ENCODE measurements around the gene CEP85L.
A peak's percentile ranks its signal among the peaks of the same experiment; 100 is the strongest.

Gene CEP85L

DNA sequence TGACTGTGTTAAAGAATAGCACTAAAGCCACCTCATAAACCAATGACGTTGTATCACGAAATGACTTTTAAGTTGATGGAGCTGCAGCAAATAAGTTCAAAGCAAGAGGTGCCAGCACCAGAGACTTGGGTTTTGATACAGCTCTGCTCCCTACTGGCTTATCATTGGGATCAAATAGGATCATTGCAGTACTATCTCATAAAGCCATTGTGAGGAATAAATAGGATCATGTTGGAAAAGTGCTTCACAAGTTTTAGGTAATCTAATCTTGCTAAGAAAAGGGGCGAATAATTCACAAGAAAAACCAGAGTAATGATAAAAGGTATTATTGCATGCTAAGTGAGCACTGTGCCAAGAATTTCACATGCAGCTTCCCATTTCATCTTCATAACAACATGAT lies 10.4 kb upstream of the CEP85L start:
- TF ChIP-seq PPARA (CRISPR knock-in tag; IDR thresholded peaks at IDR 0.05; ENCODE audit: borderline replicate concordance): no peak
- no peak for TF ChIP-seq OSR1 (CRISPR knock-in tag; IDR thresholded peaks at IDR 0.05)
- no peak for TF ChIP-seq TOX (CRISPR knock-in tag; IDR thresholded peaks at IDR 0.05; ENCODE audit: borderline replicate concordance)
- TF ChIP-seq, protein P1, sequence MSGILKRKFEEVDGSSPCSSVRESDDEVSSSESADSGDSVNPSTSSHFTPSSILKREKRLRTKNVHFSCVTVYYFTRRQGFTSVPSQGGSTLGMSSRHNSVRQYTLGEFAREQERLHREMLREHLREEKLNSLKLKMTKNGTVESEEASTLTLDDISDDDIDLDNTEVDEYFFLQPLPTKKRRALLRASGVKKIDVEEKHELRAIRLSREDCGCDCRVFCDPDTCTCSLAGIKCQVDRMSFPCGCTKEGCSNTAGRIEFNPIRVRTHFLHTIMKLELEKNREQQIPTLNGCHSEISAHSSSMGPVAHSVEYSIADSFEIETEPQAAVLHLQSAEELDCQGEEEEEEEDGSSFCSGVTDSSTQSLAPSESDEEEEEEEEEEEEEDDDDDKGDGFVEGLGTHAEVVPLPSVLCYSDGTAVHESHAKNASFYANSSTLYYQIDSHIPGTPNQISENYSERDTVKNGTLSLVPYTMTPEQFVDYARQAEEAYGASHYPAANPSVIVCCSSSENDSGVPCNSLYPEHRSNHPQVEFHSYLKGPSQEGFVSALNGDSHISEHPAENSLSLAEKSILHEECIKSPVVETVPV (CRISPR knock-in tag; IDR thresholded peaks at IDR 0.05): no peak
- no peak for TF ChIP-seq ZNF565 (CRISPR knock-in tag; conservative IDR thresholded peaks at IDR 0.05; ENCODE audit: low read depth)
- no peak for TF ChIP-seq ZNF70 (CRISPR knock-in tag; IDR thresholded peaks at IDR 0.05)
- TF ChIP-seq, protein P2, sequence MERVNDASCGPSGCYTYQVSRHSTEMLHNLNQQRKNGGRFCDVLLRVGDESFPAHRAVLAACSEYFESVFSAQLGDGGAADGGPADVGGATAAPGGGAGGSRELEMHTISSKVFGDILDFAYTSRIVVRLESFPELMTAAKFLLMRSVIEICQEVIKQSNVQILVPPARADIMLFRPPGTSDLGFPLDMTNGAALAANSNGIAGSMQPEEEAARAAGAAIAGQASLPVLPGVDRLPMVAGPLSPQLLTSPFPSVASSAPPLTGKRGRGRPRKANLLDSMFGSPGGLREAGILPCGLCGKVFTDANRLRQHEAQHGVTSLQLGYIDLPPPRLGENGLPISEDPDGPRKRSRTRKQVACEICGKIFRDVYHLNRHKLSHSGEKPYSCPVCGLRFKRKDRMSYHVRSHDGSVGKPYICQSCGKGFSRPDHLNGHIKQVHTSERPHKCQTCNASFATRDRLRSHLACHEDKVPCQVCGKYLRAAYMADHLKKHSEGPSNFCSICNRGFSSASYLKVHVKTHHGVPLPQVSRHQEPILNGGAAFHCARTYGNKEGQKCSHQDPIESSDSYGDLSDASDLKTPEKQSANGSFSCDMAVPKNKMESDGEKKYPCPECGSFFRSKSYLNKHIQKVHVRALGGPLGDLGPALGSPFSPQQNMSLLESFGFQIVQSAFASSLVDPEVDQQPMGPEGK (CRISPR knock-in tag; IDR thresholded peaks at IDR 0.05; ENCODE audit: borderline replicate concordance): no peak
- no peak for TF ChIP-seq BACH2 (CRISPR knock-in tag; IDR thresholded peaks at IDR 0.05; ENCODE audit: borderline replicate concordance)
- no peak for TF ChIP-seq ZFP30 (CRISPR knock-in tag; IDR thresholded peaks at IDR 0.05)
- no peak for TF ChIP-seq ARNTL (CRISPR knock-in tag; IDR thresholded peaks at IDR 0.05; ENCODE audit: borderline replicate concordance, low read depth)
- ATAC-seq: no peak

DNA sequence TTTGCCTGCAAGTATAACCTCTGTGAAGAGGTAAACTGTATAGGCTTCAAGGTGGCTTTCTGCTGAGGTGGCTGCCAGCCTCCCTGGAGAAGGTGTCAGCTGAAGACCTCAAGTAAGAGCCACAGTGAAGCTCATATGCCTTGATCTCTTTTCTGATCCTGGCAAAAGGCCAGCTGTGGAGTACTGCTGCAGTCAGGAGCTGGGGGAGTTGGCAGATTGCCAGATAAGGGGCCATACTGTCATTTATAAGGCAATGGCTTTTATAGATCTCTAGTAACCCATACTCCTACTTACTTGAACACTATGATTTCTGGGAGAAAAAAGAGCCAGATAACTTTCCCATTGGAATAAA lies 8.8 kb upstream of the CEP85L start:
- TF ChIP-seq TCF4 (CRISPR knock-in tag; IDR thresholded peaks at IDR 0.05; ENCODE audit: borderline replicate concordance) (0 out of 2 replicates have a peak, but pooled peaks have one; percentile 16), TOX (CRISPR knock-in tag; IDR thresholded peaks at IDR 0.05; ENCODE audit: borderline replicate concordance) (no peak), GLIS3 (CRISPR knock-in tag; IDR thresholded peaks at IDR 0.05) (no peak)
- TF ChIP-seq, protein P1 (CRISPR knock-in tag; IDR thresholded peaks at IDR 0.05): no peak
- TF ChIP-seq, protein P3, sequence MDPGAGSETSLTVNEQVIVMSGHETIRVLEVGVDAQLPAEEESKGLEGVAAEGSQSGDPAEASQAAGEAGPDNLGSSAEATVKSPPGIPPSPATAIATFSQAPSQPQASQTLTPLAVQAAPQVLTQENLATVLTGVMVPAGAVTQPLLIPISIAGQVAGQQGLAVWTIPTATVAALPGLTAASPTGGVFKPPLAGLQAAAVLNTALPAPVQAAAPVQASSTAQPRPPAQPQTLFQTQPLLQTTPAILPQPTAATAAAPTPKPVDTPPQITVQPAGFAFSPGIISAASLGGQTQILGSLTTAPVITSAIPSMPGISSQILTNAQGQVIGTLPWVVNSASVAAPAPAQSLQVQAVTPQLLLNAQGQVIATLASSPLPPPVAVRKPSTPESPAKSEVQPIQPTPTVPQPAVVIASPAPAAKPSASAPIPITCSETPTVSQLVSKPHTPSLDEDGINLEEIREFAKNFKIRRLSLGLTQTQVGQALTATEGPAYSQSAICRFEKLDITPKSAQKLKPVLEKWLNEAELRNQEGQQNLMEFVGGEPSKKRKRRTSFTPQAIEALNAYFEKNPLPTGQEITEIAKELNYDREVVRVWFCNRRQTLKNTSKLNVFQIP (CRISPR knock-in tag; IDR thresholded peaks at IDR 0.05; ENCODE audit: borderline replicate concordance, low read depth): no peak
- no peak for ATAC-seq

DNA sequence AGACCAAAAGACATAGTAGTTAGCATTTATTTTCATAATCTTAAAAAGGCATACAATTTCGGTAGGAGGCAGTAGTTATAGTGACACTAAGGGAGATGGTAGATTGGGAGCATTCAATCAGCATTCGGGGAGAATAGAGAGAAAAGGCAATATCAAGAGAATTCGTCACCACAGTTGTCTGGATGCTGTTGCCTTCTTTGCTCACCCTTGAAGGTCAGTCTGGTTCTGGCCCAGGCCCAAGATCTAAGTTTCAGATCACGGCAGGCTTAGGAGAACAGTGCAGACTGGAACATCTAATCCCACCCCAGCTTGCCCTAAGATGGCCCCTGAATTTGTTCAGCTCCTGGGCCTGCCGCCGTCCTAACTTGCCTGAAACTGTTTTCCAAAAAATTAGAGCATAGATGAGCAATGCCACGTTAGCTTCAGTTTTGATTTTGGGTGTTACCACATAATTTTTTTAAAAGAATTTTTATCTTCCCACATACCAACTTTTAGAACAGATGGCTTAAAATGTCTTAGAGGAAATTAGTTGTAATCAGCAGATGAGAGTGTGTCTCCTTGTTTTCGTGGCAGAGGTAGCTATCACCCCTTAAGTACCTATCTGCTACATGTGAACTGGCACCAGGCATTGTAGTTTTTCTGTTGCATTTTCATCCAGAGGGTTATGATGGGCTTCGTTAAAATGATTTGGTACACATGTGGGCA lies 8.3 kb upstream of the CEP85L start:
- ATAC-seq: no peak
- TF ChIP-seq TOX (CRISPR knock-in tag; IDR thresholded peaks at IDR 0.05; ENCODE audit: borderline replicate concordance): no peak
- no peak for TF ChIP-seq ISL1 (CRISPR knock-in tag; IDR thresholded peaks at IDR 0.05)
- no peak for TF ChIP-seq ZC3H10 (CRISPR knock-in tag; IDR thresholded peaks at IDR 0.05)
- TF ChIP-seq CSDC2 (CRISPR knock-in tag; IDR thresholded peaks at IDR 0.05): no peak
- TF ChIP-seq TCF4 (CRISPR knock-in tag; IDR thresholded peaks at IDR 0.05; ENCODE audit: borderline replicate concordance): no peak

DNA sequence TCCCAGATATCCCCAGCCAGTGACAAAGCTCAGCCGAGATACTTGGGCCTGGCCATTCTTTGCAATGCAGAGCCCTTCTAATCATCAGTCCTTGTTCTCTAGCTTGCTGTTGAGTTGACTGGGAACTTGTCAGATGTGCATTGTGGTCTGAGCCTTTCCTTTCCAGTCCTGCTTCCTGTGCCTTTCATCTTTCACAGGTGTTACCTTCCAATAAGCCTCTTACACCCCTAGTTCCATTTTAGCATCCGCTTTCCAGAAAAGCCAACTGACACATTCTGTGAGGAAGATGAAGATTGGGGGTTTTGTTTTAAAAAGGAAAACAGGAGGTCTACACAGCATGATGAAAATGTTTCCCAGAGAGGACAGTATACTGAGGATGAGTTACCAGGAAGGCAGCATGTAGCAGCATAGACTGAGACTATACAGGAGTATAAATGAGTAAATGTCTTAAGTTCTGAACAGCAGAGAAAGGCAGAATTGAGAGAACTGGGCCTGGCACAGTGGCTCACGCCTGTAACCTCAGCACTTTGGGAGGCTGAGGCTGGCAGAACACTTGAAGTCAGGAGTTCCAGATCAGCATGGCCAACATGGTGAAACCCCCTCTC lies 5.6 kb upstream of the CEP85L start:
- ATAC-seq: no peak
- TF ChIP-seq SNAI2 (CRISPR knock-in tag; IDR thresholded peaks at IDR 0.05): no peak
- TF ChIP-seq GLIS3 (CRISPR knock-in tag; IDR thresholded peaks at IDR 0.05): no peak
- TF ChIP-seq ZFP30 (CRISPR knock-in tag; IDR thresholded peaks at IDR 0.05): no peak

DNA sequence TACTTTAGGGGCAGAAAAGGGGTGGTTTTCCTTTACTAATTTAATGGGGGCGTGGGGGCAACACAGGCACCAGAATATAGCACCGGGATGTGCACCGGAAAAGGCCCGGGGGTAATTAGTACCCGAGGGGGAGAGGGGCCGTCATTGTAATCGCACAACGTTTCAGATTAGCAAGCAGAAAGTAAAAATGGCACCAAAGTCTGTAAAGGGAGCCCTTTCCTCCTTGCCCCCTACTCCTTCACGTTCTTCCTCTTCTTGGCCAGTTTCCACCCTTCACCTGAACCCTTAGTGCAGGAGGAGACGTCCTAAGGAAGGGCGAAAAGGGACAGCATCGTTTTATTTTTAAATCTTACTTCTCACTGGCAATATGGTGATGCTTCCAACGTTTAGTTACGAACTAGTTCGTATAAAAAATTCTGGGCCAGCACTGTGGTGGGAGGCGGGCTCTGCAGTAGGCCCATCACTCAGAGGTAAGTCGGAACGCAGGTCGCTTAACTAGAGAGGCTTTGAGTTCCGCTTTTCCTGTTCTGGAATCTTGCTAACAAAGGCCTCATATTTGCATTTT lies 742 bp upstream of the CEP85L start:
- TF ChIP-seq ARNTL (CRISPR knock-in tag; IDR thresholded peaks at IDR 0.05; ENCODE audit: borderline replicate concordance, low read depth) (no peak), GLIS3 (CRISPR knock-in tag; IDR thresholded peaks at IDR 0.05) (no peak), RARB (CRISPR knock-in tag; IDR thresholded peaks at IDR 0.05) (no peak), ZFP30 (CRISPR knock-in tag; IDR thresholded peaks at IDR 0.05) (no peak), ZFP3 (CRISPR knock-in tag; IDR thresholded peaks at IDR 0.05) (no peak), ZNF70 (CRISPR knock-in tag; IDR thresholded peaks at IDR 0.05) (no peak), ZNF565 (CRISPR knock-in tag; conservative IDR thresholded peaks at IDR 0.05; ENCODE audit: low read depth) (no peak)
- TF ChIP-seq, protein P1 (CRISPR knock-in tag; IDR thresholded peaks at IDR 0.05): no peak
- ATAC-seq: no peak
